HG02973 (cell line): ENCODE results near the gene CDH4.
"Not testable (repeated sequence)": the region's sequence is repeated elsewhere in the genome, so short reads cannot be mapped to it uniquely, and the experiment has no call there.

Source experiments
- ATAC-seq: cut with Tn5 transposase; IDR thresholded peaks from one replicate; pipeline ENCODE4 v1.9.1; 2021; ENCODE audit warnings: moderate library complexity; ENCODE audit not compliant: unreplicated experiment

The CDH4 gene

DNA sequence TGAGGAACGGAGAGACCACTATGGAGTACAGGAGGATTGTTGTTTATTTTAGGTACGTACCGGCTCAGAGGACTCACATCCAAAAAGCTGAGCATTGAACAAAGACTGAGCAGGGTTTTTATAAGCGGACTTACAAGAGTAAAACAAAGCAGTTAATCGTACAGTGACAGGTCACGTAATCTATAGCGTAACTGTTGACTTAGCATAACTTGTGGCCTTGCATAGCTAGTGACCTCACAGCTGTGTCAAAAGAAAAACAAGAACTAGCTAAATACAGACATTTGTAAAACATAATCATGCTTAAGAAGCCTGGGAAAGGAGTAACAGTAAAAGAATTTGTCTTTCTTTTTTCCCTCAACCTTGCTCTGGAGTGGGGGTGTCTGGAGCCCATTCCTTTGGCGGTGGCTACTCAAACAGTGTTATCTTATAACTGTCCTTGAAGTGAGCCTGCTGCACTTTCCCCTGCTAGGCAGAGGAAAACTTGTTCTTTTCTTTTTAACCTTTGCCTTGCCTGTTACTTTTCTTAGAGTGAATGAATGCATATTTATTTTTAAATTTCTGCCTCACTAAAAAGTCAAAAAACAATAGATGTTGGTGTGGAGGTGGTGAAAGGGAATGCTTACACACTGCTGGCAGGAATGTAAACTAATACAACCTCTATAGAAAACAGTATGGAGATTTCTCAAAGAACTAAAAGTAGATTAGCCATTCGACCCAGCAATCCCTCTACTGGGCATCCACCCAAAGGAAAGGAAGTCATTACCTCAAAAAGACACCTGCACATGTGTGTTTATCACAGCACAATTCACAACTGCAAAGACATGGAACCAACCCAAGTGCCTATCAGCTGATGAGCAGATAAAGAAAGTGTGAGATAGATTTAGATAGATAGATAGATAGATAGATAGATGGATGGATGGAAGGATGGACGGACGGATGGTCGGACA is 704.6 kb downstream of the CDH4 start:
- no peak for ATAC-seq

DNA sequence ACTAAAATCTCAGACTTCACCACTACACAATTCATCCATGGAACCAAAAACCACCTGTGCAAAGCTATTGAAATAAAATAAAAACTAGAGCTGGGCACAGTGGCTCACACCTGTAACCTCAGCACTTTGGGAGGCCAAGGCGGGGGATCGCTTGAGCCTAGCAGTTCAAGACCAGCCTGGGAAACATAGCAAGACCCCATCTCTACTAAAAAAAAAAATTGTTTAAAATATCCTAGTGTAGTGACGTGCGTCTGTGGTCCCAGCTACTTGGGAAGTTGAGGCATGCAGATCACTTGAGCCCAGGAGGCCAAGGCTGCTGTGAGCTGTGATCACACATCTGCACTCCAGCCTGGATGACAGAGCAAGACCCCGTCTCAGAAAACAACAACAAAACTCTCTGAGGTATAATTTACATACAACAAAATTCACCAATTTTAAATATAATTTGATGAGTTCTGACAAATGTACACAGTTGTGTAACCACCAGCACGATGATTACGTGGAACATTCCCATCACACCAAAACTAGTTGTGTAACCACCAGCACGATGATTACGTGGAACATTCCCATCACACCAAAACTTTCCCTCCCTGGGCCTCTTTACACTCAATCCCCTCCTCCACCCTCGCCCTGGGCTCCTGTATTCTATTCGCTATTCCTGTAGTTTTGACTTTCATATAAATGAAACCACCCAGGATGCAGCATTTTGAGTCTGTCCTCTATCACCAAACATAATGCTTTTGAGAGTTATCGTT is 706.1 kb downstream of the CDH4 start:
- ATAC-seq: no peak

DNA sequence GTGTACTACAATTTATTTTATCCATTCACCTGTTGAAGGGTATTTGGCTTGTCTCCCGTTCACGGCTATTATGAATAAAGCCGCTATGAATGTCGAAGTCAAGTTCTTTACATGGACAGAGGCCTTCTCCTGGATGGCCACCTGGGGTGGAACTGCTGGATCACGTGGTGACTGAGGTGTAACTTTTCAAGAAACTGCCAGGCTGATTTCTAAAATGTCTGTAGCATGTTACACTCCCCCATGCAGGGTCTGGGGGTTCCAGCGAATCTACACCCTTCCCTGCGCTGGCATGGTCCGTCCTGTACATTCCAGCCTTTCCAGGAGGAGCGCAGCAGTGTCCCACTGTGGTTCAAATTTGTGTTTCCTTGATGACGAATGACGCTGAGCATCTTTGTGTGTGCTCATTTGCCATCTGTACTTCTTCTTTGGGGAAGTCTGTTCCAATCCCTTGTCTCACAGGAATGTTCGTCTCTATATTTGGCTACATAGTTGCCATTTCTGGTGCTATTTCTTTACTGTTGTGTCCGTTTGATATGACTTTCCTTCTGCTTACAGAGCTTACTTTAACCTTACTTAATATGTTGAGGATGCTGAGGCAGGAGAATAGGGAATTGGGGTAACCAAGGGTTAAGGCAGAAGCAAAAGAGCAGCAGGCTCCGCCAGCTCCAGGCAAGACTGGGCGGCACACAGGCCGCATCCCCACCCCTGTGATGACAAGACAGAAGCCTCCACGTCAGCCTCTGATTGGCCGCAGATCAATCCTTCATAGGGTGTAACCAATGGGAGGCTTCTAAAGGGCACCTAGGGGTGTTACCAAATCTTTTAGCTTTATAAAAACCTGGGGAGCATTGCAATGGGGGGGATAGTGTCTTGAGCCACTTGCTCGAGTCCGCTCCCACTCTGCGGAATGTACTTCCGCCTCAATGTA is 707.0 kb downstream of the CDH4 start:
- no peak for ATAC-seq

DNA sequence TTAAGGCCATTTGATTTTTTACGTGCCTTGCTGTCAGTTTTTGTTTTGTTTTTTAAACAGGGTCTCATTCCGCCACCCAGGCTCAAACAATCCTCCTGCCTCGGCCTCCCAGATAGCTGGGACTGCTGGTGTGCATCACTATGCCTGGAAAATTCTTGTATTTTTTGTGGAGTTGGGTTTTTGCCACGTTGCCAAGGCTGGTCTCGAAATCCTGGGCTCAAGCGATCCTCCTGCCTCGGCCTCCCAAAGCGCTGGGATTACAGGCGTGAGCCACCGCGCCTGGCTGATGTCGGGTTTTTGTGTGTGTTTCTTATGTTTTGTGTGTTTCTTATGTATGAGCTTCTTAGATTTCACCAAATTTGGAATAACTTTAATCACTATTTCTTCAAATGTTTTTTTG is 708.8 kb downstream of the CDH4 start:
- ATAC-seq: no peak

DNA sequence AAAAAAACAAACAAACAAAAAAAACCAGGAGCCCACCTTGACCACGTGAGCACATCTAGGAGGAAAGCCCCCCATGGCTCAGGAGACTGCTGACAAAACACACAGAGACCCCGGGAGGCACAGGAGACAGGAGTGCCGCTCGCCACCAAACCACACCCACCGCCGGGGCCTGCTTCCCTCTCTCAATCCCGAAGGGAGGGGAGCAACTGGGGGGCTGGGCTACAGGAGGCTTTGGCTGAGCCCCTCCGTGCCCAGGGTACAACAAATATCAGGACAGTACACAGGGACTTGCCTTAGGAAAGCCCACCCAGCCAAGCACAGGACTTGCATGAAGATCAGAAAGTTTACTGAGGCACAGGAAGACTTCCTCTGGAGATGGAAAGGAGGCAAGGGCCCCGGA is 711.1 kb downstream of the CDH4 start:
- ATAC-seq: no peak

DNA sequence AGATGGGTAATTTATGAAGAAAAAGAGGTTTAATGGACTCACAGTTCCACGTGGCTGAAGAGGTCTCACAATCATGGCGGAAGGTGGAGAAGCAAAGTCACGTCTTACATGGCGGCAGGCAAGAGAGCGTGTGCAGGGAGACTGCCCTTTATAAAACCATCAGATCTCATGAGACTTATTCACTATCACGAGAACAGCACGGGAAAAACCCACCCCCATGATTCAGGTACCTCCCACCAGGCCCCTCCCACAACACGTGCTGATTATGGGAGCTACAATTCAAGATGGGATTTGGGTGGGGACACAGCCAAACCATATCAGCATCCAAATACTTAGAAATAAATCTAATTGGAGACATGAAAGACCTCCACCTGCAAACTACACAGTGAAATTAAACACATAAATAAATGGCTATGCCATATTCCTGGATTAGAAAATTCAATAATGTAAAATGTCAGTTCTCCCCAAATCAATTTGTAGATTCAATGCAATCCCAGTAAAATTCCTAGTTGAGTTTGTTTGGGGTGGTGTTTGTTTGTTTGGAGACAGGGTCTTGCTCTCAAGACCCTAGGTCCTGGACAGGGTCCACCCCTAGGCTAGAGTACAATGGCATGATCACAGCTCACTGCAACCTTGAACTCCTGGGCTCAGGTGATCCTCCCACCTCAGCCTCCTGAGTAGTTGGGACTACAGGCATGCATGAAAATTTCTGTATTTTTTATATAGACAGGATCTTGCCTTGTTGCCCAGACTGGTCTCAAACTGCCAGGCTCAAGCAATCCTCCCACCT is 712.0 kb downstream of the CDH4 start:
- no peak for ATAC-seq

DNA sequence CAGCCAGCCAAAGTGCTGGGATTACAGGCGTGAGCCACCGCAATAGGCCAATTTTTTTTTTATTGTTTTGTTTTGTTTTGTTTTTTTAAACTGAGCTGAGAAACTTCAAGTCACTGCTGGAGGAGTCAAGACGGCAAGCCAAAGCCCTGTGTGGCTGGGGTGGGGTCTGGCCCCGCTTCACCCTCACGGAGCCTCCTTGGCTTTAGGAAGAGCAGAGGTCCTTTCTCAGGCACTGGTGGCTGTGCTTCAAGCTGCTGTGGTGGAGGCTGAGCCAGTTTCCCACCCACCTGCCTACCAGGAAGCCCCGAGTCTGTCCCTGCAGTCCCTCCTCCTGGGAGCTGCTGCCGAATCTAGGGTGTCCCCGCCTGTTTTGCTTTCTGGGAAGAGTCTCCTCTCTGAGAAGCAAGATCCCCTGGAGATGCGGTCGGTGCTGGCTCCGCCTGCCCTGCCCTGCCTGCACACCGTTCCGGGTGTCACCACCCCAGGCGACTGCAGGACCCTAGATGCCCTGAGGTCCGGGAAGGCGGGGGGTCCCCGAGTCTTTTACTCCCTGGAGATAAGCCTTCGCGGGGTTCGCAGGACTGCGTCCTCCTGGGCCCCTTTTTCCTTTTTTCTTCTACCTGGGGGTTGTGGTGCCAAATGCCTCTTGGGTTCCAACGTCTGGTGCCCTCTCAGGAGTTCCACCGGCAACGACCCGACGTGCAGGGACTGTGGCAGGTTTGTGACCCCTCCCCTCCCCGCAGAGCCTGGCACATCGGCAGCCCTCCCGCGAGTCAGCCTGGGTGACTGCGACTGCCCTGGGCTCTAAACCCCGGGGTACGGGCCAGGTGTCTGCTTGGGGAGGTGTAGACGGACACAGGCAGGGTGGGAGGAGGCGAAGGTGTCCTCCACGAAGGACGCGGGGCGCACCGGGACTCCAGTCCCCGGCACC is 712.9 kb downstream of the CDH4 start:
- ATAC-seq: no peak

DNA sequence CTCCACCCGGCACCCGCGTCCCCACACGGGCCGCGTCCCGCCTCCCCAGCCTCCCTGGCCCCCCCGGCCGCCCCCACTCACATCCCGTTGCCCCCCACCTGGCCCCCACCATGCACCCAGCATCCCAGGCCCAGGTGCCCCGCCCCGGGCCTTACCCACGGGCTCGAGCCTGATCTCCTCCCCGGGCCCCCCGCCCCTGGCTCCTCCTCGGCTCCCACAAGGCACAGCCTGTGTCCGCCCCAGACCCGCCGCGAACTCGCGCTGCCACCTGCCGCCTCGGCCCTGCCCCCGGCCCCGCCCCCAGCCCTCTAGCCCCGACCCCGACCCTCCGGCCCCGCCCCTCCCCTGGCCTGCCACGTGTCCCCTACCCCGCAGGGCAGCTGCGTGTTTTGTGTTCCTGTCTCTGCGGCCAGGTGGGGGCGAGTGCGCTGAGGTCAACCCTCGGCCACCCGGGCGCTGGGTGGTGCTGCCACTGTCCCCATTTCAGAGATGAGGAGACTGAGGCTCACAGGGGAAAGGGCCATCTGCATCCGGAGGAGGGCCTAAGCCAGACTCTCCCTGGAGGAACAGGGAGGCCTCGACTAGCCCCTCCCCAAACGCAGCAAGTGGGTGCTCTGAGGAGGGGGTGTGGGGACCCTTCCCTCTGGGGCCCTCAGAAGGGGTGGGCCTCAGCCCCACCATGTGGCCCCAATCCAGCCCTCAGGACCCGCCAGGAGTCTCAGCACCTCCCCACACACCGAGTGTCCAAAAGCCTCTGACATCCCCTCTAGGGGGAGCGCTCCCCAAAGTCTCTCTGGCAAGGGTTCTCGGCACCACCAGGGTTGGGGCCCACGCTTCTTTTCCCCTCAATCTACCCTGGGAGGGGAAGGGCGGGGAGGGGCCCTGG is 713.8 kb downstream of the CDH4 start:
- ATAC-seq: no peak

DNA sequence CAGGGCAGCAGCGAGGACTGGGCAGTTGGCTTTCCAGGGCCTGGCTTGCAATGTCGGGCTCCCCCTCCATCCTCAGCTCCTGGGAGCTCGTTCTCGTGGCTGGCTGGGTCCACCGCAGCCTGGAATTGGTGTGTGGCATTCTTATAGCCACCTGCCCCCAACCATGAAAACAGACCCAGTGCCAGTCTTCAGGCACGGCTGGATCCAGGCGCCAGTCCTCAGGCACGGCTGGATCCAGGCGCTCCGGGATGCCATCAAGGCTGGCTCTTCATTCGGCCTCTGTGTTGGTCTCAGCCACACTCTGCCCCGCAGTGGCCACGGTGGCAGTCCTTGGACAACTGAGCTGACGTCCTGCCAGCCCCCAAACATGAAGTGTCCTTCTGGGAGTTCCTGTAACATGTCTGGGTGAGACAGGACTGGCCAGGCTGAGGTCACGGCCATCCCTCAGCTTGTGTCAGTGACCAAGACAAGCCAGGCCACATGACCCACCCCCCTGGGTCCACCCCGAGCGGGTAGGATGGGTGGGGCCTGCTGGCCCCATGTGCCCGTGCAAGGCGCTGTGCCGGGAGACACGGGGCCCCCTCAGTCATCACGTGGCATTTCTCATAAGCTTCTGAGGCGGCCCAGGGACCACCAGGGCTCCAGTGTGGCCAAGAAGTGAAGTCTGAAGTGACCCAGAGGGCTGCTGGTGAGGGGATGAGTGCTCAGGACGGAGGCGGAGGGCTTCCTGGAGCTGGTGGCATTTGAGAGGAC is 714.6 kb downstream of the CDH4 start:
- no peak for ATAC-seq

DNA sequence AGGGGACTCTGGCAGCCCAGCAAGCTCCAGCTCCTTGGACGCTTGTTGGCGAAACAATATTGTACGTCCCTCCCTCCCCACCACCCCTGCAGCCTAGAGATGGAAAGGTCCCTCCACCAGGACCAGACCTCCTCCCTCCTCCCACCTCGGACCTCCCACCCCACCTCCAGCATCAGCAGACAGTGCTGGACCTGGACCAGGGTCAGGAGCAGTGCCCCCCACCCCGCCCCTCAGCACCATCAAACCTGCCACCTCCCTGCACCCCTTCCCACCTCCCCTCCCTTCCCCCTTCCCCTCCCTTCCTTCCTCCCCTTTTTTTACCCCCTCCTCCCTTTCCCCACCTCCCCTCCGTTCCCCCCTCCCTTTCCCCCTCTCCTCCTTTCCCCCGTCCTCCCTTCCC is 715.2 kb downstream of the CDH4 start:
- no peak for ATAC-seq

DNA sequence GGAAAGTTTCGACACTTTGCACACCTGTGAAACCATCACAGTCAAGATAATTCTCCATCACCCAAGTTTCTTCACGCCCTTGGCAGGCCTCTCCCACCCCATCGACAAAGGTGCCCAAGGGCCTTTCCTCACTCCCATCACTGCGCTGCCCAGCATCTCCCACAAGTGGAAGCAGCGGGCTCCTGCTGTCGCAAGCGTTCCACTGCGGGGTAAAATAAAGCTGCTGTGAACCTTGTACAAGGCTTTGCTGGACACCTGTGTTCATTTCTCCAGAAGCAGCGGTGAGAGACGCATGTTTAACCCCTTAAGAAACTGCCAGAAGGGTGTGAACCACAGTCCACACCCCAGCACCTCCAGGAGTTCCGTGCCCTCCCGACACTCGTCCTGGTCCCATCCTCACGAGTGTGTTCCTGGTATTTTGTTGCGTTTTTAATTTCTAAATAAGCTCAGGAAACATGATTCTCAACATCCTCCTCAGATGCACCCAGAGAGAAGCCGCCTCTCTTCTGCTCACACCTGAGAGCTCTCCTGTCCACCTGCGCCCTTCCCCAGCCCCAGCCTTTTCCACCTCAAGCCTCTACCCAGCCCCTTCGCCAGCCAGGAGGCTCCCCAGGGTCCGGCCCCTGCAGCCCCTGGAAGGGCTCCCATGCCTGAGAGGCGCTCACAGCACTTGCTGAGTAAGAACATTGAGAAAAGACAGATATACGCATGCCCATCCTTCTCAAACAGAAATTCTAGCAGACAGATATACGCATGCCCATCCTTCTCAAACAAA is 716.2 kb downstream of the CDH4 start:
- ATAC-seq: no peak

DNA sequence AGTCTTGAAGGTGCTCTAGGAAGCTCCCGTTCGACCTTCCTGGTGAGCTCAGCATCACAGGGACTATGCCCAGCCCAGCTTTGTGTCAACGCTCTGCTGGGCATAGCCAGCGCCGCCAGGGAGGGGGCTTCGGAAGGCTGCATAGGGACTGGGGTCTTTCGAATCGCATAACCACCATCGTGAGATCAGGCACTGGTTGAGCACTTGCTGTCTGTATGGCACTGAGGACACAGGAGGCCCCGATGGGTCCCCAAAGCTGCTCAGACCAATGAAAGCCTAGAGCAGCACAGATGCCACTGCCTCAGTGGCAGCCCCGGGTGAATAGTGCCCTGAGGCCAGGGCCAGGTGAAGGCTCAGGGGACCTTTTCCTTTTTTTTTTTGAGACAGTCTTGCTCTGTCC is 716.9 kb downstream of the CDH4 start:
- no peak for ATAC-seq

DNA sequence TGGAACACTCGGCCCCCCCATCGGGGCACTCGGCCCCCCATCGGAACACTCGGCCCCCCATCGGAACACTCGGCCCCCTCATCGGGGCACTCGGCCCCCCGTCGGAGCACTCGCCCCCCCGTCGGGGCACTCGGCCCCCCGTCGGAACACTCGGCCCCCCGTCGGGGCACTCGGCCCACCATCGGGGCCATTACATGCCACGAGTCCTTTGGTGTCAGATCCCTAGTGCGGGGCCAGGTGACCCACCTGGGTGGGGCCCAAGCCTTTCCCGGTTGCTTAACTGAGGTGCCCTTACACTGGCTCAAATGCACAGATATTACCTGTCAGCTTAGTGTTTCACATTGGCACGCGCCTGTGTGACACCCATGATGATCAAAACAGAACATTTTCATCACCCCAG is 717.7 kb downstream of the CDH4 start:
- ATAC-seq: no peak

DNA sequence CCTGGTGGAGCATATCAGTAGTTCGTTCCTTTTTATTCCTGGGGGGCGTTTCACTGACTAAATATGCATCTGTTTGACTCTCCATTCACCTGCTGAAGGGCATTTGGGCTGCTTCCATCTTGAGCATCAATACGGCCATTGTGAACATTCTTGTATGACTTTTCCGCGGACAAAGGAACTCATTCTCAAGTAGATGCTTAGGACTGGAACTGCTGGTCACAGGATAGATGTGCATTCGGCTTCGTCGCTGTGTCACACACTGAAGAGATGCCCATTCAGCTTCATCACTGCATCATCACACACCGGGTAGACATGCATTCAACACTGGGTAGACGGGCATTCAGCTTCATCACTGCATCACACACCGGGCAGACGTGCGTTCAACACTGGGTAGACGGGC is 718.3 kb downstream of the CDH4 start:
- no peak for ATAC-seq

DNA sequence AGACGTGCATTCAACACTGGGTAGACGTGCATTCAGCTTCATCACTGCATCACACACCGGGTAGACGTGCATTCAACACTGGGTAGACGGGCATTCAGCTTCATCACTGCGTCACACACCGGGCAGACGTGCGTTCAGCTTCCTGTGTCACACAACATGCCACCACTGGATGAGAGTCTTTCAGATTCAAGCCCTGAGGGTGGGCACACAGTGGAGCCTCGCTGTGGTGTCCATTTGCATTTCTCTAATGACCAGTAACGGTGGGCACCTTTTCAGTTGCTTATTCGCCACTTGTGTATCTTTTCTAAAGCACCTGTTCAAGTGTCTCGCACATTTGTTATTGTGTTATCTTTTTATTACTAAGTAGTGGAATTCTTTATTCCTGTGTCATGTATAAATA is 719.5 kb downstream of the CDH4 start:
- ATAC-seq: not testable (repeated sequence)

DNA sequence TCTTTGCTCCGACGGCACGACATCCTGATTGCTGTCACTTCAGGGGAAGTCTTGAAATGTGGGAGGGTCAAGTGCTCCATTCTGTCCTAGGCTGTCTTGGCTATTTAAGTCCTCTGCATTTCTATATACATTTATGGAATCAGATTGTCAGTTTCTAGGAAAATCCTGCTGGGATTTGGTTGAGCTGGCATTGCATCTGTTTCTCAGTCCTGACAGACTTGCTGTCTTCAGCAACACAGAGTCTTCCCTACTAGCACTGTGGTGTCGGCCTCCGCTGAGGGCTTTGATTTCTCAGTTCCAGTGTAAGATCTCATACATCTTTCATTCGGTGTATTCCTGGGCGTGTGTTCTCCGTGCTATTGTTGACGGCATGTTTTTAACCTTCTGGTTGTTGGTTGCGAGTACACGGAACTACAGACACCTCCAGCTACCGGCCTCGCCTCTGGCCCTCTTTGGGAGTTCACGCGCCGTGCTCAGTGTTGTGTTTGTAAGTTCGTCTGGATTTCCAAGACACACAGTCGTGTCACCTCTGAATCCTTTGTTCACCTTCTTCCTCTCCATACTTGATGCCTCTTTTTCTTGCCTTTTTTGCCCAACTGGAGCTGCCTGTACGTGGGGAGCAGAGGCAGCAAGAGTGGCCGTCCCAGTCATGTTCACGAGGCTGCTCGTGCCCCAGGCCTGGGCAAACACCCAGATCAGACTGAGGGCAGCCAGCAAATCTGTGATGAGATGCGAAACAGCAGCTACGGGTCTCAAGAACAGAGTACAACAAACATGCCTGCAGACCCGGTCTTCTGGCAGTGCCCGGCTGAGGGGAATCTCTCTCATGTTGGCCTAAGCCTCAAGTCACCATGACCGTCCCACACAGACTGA is 720.8 kb downstream of the CDH4 start:
- ATAC-seq: no peak
